A549 (cell line): Measurements from ENCODE around the gene PDILT. TPM values are rescaled to one million over a fixed set of nuclear protein-coding genes. Genes with fewer than 3 reads are reported as not detected.

ENCODE experiments used
- ATAC-seq, 2 experiments: fragments of 200-7000 bp in 1 of 2; fragments of >200 bp in 1 of 2; cut with Nextera tagmentation in 1 of 2; cut with Tn5 transposase in 1 of 2; 3 replicates each; pipeline versions ENCODE4 v1.8.0 to v1.9.1; 2018 to 2020; ENCODE audit warnings: mild to moderate bottlenecking in 1 of 2, moderate library complexity in 1 of 2
- CTCF ChIA-PET: fragments of 300-600 bp; sonication (Branson Sonifier 250); formaldehyde crosslinking; extraction: SDS; loops from one replicate; lab custom pipeline; 2021; ENCODE audit warnings: antibody characterized with exemption, inconsistent platforms; lab: Yijun Ruan, JAX
- POLR2A ChIA-PET: fragments of 350-600 bp; formaldehyde crosslinking; extraction: SDS; loops from one replicate; lab custom pipeline; 2021; ENCODE audit warnings: antibody characterized with exemption, inconsistent platforms; lab: Yijun Ruan, JAX
- DNase-seq, 2 experiments: peaks; one replicate each; pipeline versions ENCODE4 v3.0.0 to v3.0.0-alpha.2; 2011 to 2016; ENCODE audit warnings: low read depth in 1 of 2, low spot score in 1 of 2
- FAIRE-seq: peaks from 2 replicates; lab custom pipeline; 2011; peaks lifted over from hg19 to GRCh38; lab: Jason Lieb, UNC
- H3K27ac ChIP-seq, 2 experiments: fragments of >200 bp; sonication (Bioruptor Twin); formaldehyde crosslinking; 3 replicates each; pipeline ENCODE4 v1.5.1; 2016 to 2017
- H3K4me1 ChIP-seq: fragments of >200 bp; sonication (Bioruptor Twin); formaldehyde crosslinking; 3 replicates; pipeline ENCODE4 v1.6.1; 2016
- H3K4me2 ChIP-seq: fragments of >200 bp; sonication (Bioruptor Twin); formaldehyde crosslinking; 3 replicates; pipeline ENCODE4 v1.6.1; 2016
- H3K4me3 ChIP-seq: fragments of >200 bp; sonication (Bioruptor Twin); formaldehyde crosslinking; 3 replicates; pipeline ENCODE4 v1.5.1; 2016
- H3K9me3 ChIP-seq: fragments of >200 bp; sonication (Bioruptor Twin); formaldehyde crosslinking; 3 replicates; pipeline ENCODE4 v1.6.1; 2016
- ATOH8 ChIP-seq: fragments of 250-450 bp; sonication (Bioruptor Pico); IDR thresholded peaks from 2 replicates; pipeline ENCODE4 v1.5.0; 2020; ENCODE audit warnings: low read depth, mild to moderate bottlenecking, moderate library complexity
- BHLHE40 ChIP-seq: IDR thresholded peaks from 2 replicates; pipeline ENCODE4 v1.6.1; 2012; ENCODE audit warnings: low read depth, low read length, inconsistent platforms
- CHD4 ChIP-seq: fragments of 200-600 bp; sonication (generic); IDR thresholded peaks from 2 replicates; pipeline ENCODE4 v1.6.1; 2016; ENCODE audit warnings: antibody characterized with exemption, mild to moderate bottlenecking, borderline replicate concordance
- E2F6 ChIP-seq: IDR thresholded peaks from 2 replicates; pipeline ENCODE4 v1.6.1; 2012; ENCODE audit warnings: low read depth, borderline replicate concordance
- EHF ChIP-seq: fragments of 250-450 bp; sonication (Bioruptor Pico); IDR thresholded peaks from 2 replicates; pipeline ENCODE4 v1.5.0; 2020; ENCODE audit warnings: mild to moderate bottlenecking
- EHMT2 ChIP-seq: fragments of 200-600 bp; sonication (generic); IDR thresholded peaks from 2 replicates; pipeline ENCODE4 v1.6.1; 2016; ENCODE audit warnings: antibody characterized with exemption, low read depth, mild to moderate bottlenecking, moderate library complexity
- EP300 ChIP-seq, 2 experiments: fragments of >200 bp; sonication (Bioruptor Twin); formaldehyde crosslinking; IDR thresholded peaks; 2 replicates in 1 of 2; 3 replicates in 1 of 2; pipeline ENCODE4 v1.6.1; 2016 to 2017
- FOSB ChIP-seq: fragments of 250-450 bp; sonication (Bioruptor Pico); IDR thresholded peaks from 2 replicates; pipeline ENCODE4 v1.5.0; 2020; ENCODE audit warnings: mild to moderate bottlenecking, moderate library complexity
- FOXS1 ChIP-seq: fragments of 250-450 bp; sonication (Bioruptor Pico); IDR thresholded peaks from 2 replicates; pipeline ENCODE4 v1.5.0; 2020; ENCODE audit warnings: mild to moderate bottlenecking, moderate library complexity
- HDAC2 ChIP-seq: fragments of 200-600 bp; sonication (generic); IDR thresholded peaks from 2 replicates; pipeline ENCODE4 v1.6.1; 2016
- HMGXB4 ChIP-seq: fragments of 250-450 bp; sonication (Bioruptor Pico); IDR thresholded peaks from 2 replicates; pipeline ENCODE4 v1.5.0; 2021; ENCODE audit warnings: mild to moderate bottlenecking, moderate library complexity, borderline replicate concordance
- HOXA7 ChIP-seq: fragments of 250-450 bp; sonication (Bioruptor Pico); IDR thresholded peaks from 2 replicates; pipeline ENCODE4 v1.5.0; 2020; ENCODE audit warnings: mild to moderate bottlenecking, moderate library complexity
- HOXB5 ChIP-seq: fragments of 250-450 bp; sonication (Bioruptor Pico); IDR thresholded peaks from 2 replicates; pipeline ENCODE4 v1.5.0; 2020; ENCODE audit warnings: mild to moderate bottlenecking, moderate library complexity
- JUNB ChIP-seq: fragments of >200 bp; sonication (Bioruptor Twin); formaldehyde crosslinking; IDR thresholded peaks from 2 replicates; pipeline ENCODE4 v1.6.1; 2016
- MAFK ChIP-seq: fragments of 450-650 bp; IDR thresholded peaks from 2 replicates; pipeline ENCODE4 v1.6.1; 2014; ENCODE audit not compliant: partially characterized antibody
- MAX ChIP-seq: IDR thresholded peaks from 2 replicates; pipeline ENCODE4 v1.6.1; 2012
- NFE2L2 ChIP-seq: fragments of 150-350 bp; conservative IDR thresholded peaks from 2 replicates; pipeline ENCODE4 v1.6.1; 2014; ENCODE audit warnings: low read length
- NPAS2 ChIP-seq: fragments of 250-450 bp; sonication (Bioruptor Pico); IDR thresholded peaks from 2 replicates; pipeline ENCODE4 v1.8.0; 2022; ENCODE audit warnings: mild to moderate bottlenecking, moderate library complexity, borderline replicate concordance
- NR3C1 ChIP-seq: fragments of >200 bp; sonication (Bioruptor Twin); formaldehyde crosslinking; IDR thresholded peaks from 3 replicates; pipeline ENCODE4 v1.6.1; 2017
- PHF8 ChIP-seq: fragments of 200-600 bp; sonication (generic); IDR thresholded peaks from 2 replicates; pipeline ENCODE4 v1.6.1; 2016; ENCODE audit warnings: low read depth, mild to moderate bottlenecking, antibody characterized with exemption, moderate library complexity, borderline replicate concordance
- RCOR1 ChIP-seq: fragments of 150-350 bp; IDR thresholded peaks from 2 replicates; pipeline ENCODE4 v1.6.1; 2014; ENCODE audit warnings: antibody characterized with exemption, low read length, low read depth
- REST ChIP-seq: fragments of 200-600 bp; sonication (generic); IDR thresholded peaks from 2 replicates; pipeline ENCODE4 v1.6.1; 2016; ENCODE audit warnings: antibody characterized with exemption, mild to moderate bottlenecking, moderate library complexity
- SREBF2 ChIP-seq: fragments of 450-650 bp; IDR thresholded peaks from 2 replicates; pipeline ENCODE4 v1.6.1; 2014; ENCODE audit warnings: mild to moderate bottlenecking, moderate library complexity
- TP53 ChIP-seq: fragments of 250-450 bp; sonication (Bioruptor Pico); IDR thresholded peaks from 2 replicates; pipeline ENCODE4 v1.5.0; 2021; ENCODE audit warnings: mild to moderate bottlenecking, moderate library complexity
- ZC3H11A ChIP-seq: fragments of 450-650 bp; IDR thresholded peaks from 2 replicates; pipeline ENCODE4 v1.6.1; 2014; ENCODE audit warnings: antibody characterized with exemption, mild to moderate bottlenecking
- ZNF302 ChIP-seq: fragments of 250-450 bp; sonication (Bioruptor Pico); IDR thresholded peaks from 2 replicates; pipeline ENCODE4 v1.9.0; 2021; ENCODE audit warnings: inconsistent platforms, mild to moderate bottlenecking, moderate library complexity
- ZSCAN20 ChIP-seq: fragments of 250-450 bp; sonication (Bioruptor Pico); IDR thresholded peaks from 2 replicates; pipeline ENCODE4 v1.8.0; 2022; ENCODE audit warnings: mild to moderate bottlenecking, moderate library complexity
- WGBS: methylation state at CpG from one replicate; pipeline ENCODE4 v1.1.6; 2017; ENCODE audit errors: missing lambda C conversion rate; 5-methylcytosine and 5-hydroxymethylcytosine counted together
- polyA plus RNA-seq, 4 experiments: library from polyadenylated mRNA; depleted of rRNA in 3 of 4; stranded (reverse); fragments of >200 nt; fragmentation: RNase III in 1 of 4; extraction: RNeasy Plus Mini Kit Qiagen cat#74134 plus additional on column Dnase treatment in 1 of 4; gene quantifications; 2 replicates in 3 of 4; 3 replicates in 1 of 4; pipeline ENCODE4 v1.2.3, GENCODE V29; 2011 to 2017

PDILT gene
- polyA plus RNA-seq, 2 of the 4 experiments (the other 2 are of a cell fraction): not detected

- ChIA-PET CTCF (interaction anchor here (0.9 to 1.7 kb wide), 2 partner anchors 495 to 900 kb away, joined by 3 to 7 read pairs; no protein-coding TSS in a partner anchor), POLR2A (no interaction called here)
- H3K4me2 ChIP-seq: no peak overlapping the region
- no peaks in the 10 kb centered on the region for H3K9me3 ChIP-seq
- no peak overlapping the region for H3K27ac ChIP-seq
- DNase-seq (no peak), FAIRE-seq (no peak), ATAC-seq (peak in 1 of 2 experiments; percentile 31; a peak in 1 of 6 replicates)
- H3K4me3 ChIP-seq: no peak overlapping the region
- TF ChIP-seq REST (no peak), NR3C1 (no peak), PHF8 (no peak), ZSCAN20 (CRISPR knock-in tag) (no peak), HDAC2 (no peak), NPAS2 (CRISPR knock-in tag) (no peak), MAFK (no peak), ZC3H11A (no peak), JUNB (no peak), E2F6 (no peak), RCOR1 (no peak), EHMT2 (no peak), TP53 (CRISPR knock-in tag) (no peak), HOXB5 (CRISPR knock-in tag) (no peak), FOXS1 (CRISPR knock-in tag) (no peak), ATOH8 (CRISPR knock-in tag) (no peak), MAX (no peak), HOXA7 (no peak)
- 92% methylated on average over 2 of the region's 2 CpGs for WGBS
- H3K4me1 ChIP-seq: no peaks in the 10 kb centered on the region
These were observed 1.9 kb downstream of the PDILT start for GRCh38 chr16:20402651-20403050.

- H3K9me3 ChIP-seq: no peaks in the 10 kb centered on the region
- 0 out of 6 replicates have a peak, but pooled peaks of 1 of the 2 experiments have one; percentile 30 for ATAC-seq
- ChIA-PET CTCF (interaction anchor here (0.5 to 2.3 kb wide), 5 partner anchors 17 to 515 kb away, joined by 3 to 15 read pairs (median 7); no protein-coding TSS in a partner anchor), POLR2A (no interaction called here)
- H3K4me3 ChIP-seq: no peak overlapping the region
- WGBS: 44% methylated on average over 6 of the region's 8 CpGs
- DNase-seq: no peak
- H3K4me1 ChIP-seq: no peaks in the 10 kb centered on the region
- no peak overlapping the region for H3K4me2 ChIP-seq
- TF ChIP-seq SREBF2 (no peak), FOSB (CRISPR knock-in tag) (no peak), EP300 (IDR thresholded peaks at IDR 0.05) (no peak), HMGXB4 (no peak), MAFK (no peak), BHLHE40 (no peak), ZC3H11A (no peak), ZNF302 (CRISPR knock-in tag) (no peak), CHD4 (no peak), EHF (CRISPR knock-in tag) (no peak), NFE2L2 (no peak), HOXA7 (no peak), REST (no peak)
- H3K27ac ChIP-seq: no peak overlapping the region
- FAIRE-seq: no peak
These were observed 3.0 kb downstream of the PDILT start for GRCh38 chr16:20401475-20402016.
